22Rv1 (cell line): ENCODE measurements around the gene FBXO8.

Experiments
- ZFX ChIP-seq: fragments of 450-650 bp; IDR thresholded peaks from 2 replicates; pipeline ENCODE4 v1.6.1; 2017; ENCODE audit warnings: antibody characterized with exemption, borderline replicate concordance
- TF ChIP-seq, protein P1 (sequence below): fragments of 450-650 bp; IDR thresholded peaks from 2 replicates; pipeline ENCODE4 v1.5.1; 2017; ENCODE audit warnings: mild to moderate bottlenecking

DNA sequence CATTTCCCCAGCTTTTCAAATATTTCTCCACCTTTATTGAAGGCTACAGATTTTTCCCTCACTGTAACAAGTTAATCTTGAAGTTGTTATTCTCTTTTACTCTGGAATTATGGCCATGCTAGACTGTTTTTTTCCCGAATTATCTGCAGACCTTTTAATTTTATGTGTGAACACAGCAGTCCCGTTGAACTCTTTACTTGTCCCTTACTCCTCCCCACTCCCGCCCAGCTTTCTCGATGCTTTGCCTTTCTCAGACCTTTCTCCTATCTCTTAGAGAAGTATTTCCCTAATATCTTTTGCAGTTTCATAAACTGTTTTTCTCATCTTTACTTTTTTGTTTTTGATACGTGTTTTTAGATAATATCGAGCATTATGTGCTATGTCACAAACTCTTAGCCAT lies 1.0 kb upstream of the FBXO8 start:
- TF ChIP-seq, protein P1, sequence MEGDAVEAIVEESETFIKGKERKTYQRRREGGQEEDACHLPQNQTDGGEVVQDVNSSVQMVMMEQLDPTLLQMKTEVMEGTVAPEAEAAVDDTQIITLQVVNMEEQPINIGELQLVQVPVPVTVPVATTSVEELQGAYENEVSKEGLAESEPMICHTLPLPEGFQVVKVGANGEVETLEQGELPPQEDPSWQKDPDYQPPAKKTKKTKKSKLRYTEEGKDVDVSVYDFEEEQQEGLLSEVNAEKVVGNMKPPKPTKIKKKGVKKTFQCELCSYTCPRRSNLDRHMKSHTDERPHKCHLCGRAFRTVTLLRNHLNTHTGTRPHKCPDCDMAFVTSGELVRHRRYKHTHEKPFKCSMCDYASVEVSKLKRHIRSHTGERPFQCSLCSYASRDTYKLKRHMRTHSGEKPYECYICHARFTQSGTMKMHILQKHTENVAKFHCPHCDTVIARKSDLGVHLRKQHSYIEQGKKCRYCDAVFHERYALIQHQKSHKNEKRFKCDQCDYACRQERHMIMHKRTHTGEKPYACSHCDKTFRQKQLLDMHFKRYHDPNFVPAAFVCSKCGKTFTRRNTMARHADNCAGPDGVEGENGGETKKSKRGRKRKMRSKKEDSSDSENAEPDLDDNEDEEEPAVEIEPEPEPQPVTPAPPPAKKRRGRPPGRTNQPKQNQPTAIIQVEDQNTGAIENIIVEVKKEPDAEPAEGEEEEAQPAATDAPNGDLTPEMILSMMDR: no peak
- no peak for TF ChIP-seq ZFX
